ENCODE measurements around the gene REPS2.

Gene REPS2

DNA sequence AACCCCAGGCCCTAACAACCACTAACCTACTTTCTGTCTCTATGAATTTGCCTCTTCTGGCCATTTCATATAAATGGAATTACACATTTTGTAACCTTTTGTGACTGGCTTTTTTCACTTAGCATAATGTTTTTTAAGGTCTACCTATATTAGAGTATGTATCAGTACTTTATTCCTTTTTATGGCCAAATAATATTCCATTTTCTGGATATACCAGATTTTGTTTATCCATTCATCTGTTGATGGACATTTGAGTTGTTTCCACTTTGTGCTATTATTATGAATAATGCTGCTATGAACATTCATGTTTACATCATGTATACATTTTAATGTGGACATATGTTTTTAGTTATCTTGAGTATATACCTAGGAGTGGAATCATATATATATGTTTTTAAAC is 35.5 kb downstream of the REPS2 start:
- no peak overlapping the region for H3K4me3 ChIP-seq (ENCODE audit: low read depth, low read length)
- DNase-seq (ENCODE audit: low read depth) = no peak
- in situ Hi-C loops (cut with HindIII; ENCODE audit: low sequenced_read_pairs) = no loop called here
- TF ChIP-seq, protein P1, sequence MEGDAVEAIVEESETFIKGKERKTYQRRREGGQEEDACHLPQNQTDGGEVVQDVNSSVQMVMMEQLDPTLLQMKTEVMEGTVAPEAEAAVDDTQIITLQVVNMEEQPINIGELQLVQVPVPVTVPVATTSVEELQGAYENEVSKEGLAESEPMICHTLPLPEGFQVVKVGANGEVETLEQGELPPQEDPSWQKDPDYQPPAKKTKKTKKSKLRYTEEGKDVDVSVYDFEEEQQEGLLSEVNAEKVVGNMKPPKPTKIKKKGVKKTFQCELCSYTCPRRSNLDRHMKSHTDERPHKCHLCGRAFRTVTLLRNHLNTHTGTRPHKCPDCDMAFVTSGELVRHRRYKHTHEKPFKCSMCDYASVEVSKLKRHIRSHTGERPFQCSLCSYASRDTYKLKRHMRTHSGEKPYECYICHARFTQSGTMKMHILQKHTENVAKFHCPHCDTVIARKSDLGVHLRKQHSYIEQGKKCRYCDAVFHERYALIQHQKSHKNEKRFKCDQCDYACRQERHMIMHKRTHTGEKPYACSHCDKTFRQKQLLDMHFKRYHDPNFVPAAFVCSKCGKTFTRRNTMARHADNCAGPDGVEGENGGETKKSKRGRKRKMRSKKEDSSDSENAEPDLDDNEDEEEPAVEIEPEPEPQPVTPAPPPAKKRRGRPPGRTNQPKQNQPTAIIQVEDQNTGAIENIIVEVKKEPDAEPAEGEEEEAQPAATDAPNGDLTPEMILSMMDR (IDR thresholded peaks at IDR 0.05; ENCODE audit: low read depth, low read length, missing control alignments) = no peak

DNA sequence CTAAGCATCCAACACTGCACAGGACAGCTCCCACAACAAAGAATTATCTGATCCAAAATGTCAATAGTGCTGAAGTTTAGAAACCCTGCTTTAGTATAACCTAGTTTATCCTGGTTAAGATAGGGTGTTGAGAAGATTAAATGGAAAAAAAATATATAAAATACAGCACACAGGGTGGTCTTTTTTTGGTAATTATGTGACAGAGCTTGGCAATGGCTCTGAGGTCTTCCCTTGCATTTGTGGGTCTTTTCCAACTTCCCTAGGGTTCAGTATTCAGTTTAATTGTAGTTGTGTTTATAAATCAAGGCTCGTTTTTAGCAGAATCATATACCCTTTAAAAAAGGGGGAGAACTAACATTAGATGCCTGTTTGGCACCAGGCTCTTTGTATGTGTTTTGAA is 36.6 kb downstream of the REPS2 start:
- H3K4me3 ChIP-seq (ENCODE audit: low read depth, low read length) = no peak overlapping the region
- no peak for DNase-seq (ENCODE audit: low read depth)
- TF ChIP-seq, protein P1 (IDR thresholded peaks at IDR 0.05; ENCODE audit: low read depth, low read length, missing control alignments) = no peak
- in situ Hi-C loops (cut with HindIII; ENCODE audit: low sequenced_read_pairs) = no loop called here

DNA sequence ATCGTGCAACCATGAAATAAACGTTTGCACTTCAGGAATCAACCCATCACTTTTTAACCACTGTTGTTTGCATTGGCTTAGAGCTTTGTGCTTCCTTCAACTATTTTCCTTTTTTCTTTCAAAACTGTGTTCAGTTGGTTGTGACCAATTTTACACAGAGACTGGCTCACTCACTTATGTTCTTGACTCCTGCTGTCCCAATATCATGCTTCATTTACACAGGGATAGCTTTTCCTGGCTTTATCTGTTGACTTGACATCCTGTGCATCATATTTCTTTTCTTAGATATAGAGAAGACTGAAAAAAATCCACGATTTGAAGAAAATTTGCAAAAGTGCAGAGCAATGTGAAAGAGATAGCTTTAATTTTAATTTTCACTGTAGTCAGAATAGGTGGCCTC is 38.8 kb downstream of the REPS2 start:
- H3K4me3 ChIP-seq (ENCODE audit: low read depth, low read length) = no peak overlapping the region
- no peak for DNase-seq (ENCODE audit: low read depth)
- in situ Hi-C loops (cut with HindIII; ENCODE audit: low sequenced_read_pairs) = no loop called here
- TF ChIP-seq, protein P1 (IDR thresholded peaks at IDR 0.05; ENCODE audit: low read depth, low read length, missing control alignments) = no peak

DNA sequence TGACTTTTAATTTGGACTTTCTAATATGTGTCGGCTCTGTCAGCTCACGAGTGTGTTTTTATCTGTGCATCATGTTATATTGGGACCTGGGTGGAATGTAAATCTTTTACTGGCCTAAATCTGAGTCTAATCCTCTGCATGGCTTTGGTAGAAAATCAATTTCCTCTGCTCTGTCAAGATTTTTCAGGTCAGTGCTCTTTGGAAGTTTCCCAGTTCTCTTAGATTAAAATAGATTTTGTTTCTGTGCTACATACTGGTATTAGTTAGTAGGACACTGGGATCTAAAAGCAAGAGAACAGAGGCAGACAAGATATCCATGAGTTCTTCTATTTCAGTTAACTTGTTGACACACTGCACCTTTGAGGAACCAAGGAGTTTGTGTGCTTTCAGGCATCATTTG is 39.7 kb downstream of the REPS2 start:
- in situ Hi-C loops (cut with HindIII; ENCODE audit: low sequenced_read_pairs) = no loop called here
- TF ChIP-seq, protein P1 (IDR thresholded peaks at IDR 0.05; ENCODE audit: low read depth, low read length, missing control alignments) = no peak

DNA sequence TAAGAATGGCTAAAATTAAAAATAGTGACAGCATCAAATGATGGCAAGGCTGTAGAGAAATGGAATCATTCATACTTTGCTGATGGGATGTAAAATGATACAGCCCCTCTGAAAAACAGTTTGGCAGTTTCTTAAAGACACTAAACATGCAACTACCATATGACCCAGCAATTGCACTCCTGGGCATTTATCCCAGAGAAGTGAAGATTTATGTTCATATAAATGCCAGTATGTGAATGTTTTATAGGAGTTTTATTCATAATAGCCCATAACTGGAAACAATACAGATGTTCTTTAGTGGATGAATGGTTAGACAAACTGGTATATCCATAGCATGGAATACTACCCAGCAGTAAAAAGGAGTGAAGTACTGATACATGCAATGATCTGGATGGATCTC is 43.3 kb downstream of the REPS2 start:
- in situ Hi-C loops (cut with HindIII; ENCODE audit: low sequenced_read_pairs) = no loop called here
- DNase-seq (ENCODE audit: low read depth) = no peak
- TF ChIP-seq, protein P1 (IDR thresholded peaks at IDR 0.05; ENCODE audit: low read depth, low read length, missing control alignments) = no peak
- no peak overlapping the region for H3K4me3 ChIP-seq (ENCODE audit: low read depth, low read length)

More for the DNA sequence above, 39.7 kb downstream of the REPS2 start:
- DNase-seq (ENCODE audit: low read depth) = no peak
- no peak overlapping the region for H3K4me3 ChIP-seq (ENCODE audit: low read depth, low read length)

DNA sequence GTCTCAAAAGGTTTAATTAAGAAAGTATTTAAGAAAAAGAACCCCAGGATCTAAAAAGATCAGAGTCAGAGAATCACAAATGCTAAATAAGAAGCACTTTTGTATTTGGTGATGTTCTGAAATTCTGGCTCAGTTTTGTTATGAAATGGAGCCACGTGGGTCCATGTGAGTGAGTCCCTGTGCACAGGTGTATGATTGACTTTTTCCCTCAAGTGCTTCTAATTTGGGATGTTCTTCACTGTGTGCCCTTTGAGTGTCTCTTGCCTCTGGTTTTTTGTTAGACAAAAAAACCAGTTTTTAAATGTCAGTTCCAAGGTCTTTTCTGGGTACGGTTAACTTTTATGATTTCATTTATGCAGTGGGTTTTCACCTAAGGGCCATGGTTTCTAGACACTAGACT is 44.4 kb downstream of the REPS2 start:
- TF ChIP-seq, protein P1 (IDR thresholded peaks at IDR 0.05; ENCODE audit: low read depth, low read length, missing control alignments) = no peak
- DNase-seq (ENCODE audit: low read depth) = no peak
- no peak overlapping the region for H3K4me3 ChIP-seq (ENCODE audit: low read depth, low read length)
- in situ Hi-C loops (cut with HindIII; ENCODE audit: low sequenced_read_pairs) = no loop called here

DNA sequence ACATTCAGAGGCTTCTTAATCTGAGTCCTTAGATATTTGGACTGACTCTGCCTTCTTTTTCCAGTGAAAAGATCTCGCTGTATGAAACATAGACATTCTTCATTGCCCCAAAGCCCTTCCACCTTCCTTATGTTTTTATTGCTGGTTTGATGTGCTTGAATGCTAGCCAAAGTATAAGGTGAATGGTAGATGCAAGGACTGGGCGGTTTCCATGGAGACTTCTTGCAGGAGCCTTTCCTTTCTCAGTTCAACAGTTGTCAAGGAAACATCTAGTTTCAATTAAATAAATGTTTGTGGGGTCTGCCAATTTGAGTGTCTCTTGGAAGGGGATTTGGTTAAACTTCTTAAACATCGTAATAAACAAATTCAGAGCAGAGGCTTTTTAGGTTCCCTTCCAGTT is 46.0 kb downstream of the REPS2 start:
- no peak for DNase-seq (ENCODE audit: low read depth)
- no peak overlapping the region for H3K4me3 ChIP-seq (ENCODE audit: low read depth, low read length)
- in situ Hi-C loops (cut with HindIII; ENCODE audit: low sequenced_read_pairs) = no loop called here
- TF ChIP-seq, protein P1 (IDR thresholded peaks at IDR 0.05; ENCODE audit: low read depth, low read length, missing control alignments) = no peak

Measured in astrocyte of the cerebellum (primary cell).